Activated CD8-positive, alpha-beta T cell treated with anti-CD3 and anti-CD28 coated beads for 36 hours (primary cell): ENCODE results near the gene PRPS1L1. TPM values are rescaled to one million over a fixed set of nuclear protein-coding genes. Genes with fewer than 3 reads are reported as not detected.

Source experiments
- ATAC-seq: fragments of 200-7000 bp; cut with Tn5 transposase; one replicate; pipeline ENCODE4 v1.10.0; 2021; ENCODE audit warnings: mild to moderate bottlenecking, moderate library complexity
- CTCF ChIA-PET: fragments of 350-600 bp; sonication (Branson Sonifier 250); formaldehyde crosslinking; loops from one replicate; lab custom pipeline; 2021; ENCODE audit warnings: antibody characterized with exemption; lab: Charles Lee
- POLR2A ChIA-PET: fragments of 350-600 bp; sonication (Branson Sonifier 250); formaldehyde crosslinking; loops from one replicate; lab custom pipeline; 2021; ENCODE audit warnings: antibody characterized with exemption; lab: Charles Lee
- DNase-seq: peaks from one replicate; pipeline ENCODE4 v3.0.0-alpha.2; 2020
- H3K27ac Mint-ChIP-seq: one replicate; pipeline ENCODE4 v1.8.0; 2021; ENCODE audit warnings: mild to moderate bottlenecking, mixed read lengths
- H3K27me3 Mint-ChIP-seq: one replicate; pipeline ENCODE4 v1.8.0; 2021; ENCODE audit warnings: mixed read lengths
- H3K36me3 Mint-ChIP-seq: one replicate; pipeline ENCODE4 v1.8.0; 2021; ENCODE audit warnings: low read depth, mixed read lengths
- H3K4me1 Mint-ChIP-seq: one replicate; pipeline ENCODE4 v1.8.0; 2021; ENCODE audit warnings: low read depth, mixed read lengths
- H3K4me3 Mint-ChIP-seq: one replicate; pipeline ENCODE4 v1.8.0; 2021; ENCODE audit warnings: mild to moderate bottlenecking, moderate library complexity, mixed read lengths
- H3K9me3 Mint-ChIP-seq: one replicate; pipeline ENCODE4 v1.8.0; 2021; ENCODE audit warnings: mixed read lengths
- CTCF ChIP-seq: fragments of 200-600 bp; IDR thresholded peaks from one replicate; pipeline ENCODE4 v1.8.0; 2022; ENCODE audit warnings: antibody characterized with exemption, mild to moderate bottlenecking
- intact Hi-C: fragments of 100-400 bp; cut with micrococcal nuclease; formaldehyde crosslinking; loops from one replicate; pipeline ENCODE4 v1.10.0; 2022
- total RNA-seq, 2 experiments: library from RNA; stranded (reverse); gene quantifications; one replicate each; pipeline ENCODE4 v1.2.3, GENCODE V29; 2021

PRPS1L1 gene
- total RNA-seq, 2 experiments from 2014 or later, result not detected

GRCh38 chr7:18045171-18045570 lies 17.5 kb upstream of the PRPS1L1 start:
- H3K4me3 Mint-ChIP-seq, result no peak overlapping the region
- H3K36me3 Mint-ChIP-seq, result no peaks in the 10 kb centered on the region
- ATAC-seq (no peak), DNase-seq (no peak)
- no peak for TF ChIP-seq CTCF
- H3K27me3 Mint-ChIP-seq, result peaks cover under 1% of the 10 kb centered on the region
- CTCF ChIA-PET, result interaction anchor here (0.8 kb wide), 1 partner anchor 338 kb away, joined by 3 read pairs; no protein-coding TSS in a partner anchor
- no peaks in the 10 kb centered on the region for H3K9me3 Mint-ChIP-seq
- H3K27ac Mint-ChIP-seq, result no peak overlapping the region
- intact Hi-C loops, result no loop called here
- POLR2A ChIA-PET, result no interaction called here
- no peaks in the 10 kb centered on the region for H3K4me1 Mint-ChIP-seq

- H3K9me3 Mint-ChIP-seq, result no peaks in the 10 kb centered on the region
- H3K36me3 Mint-ChIP-seq, result no peaks in the 10 kb centered on the region
- H3K4me3 Mint-ChIP-seq, result no peak overlapping the region
- ATAC-seq, result no peak
- CTCF ChIA-PET, result no interaction called here
- no peaks in the 10 kb centered on the region for H3K27me3 Mint-ChIP-seq
- no peak for DNase-seq
- no peak for TF ChIP-seq CTCF
- no peaks in the 10 kb centered on the region for H3K4me1 Mint-ChIP-seq
- POLR2A ChIA-PET, result no interaction called here
- no peak overlapping the region for H3K27ac Mint-ChIP-seq
- intact Hi-C loops, result no loop called here
Measured at GRCh38 chr7:18041191-18041590, 13.5 kb upstream of the PRPS1L1 start.

- no peak for ATAC-seq
- Mint-ChIP-seq H3K9me3 (no peaks in the 10 kb centered on the region), H3K4me1 (no peaks in the 10 kb centered on the region), H3K36me3 (no peaks in the 10 kb centered on the region), H3K4me3 (no peak overlapping the region), H3K27me3 (peaks cover 2% of the 10 kb centered on the region), H3K27ac (no peak overlapping the region)
- POLR2A ChIA-PET, result no interaction called here
- DNase-seq, result no peak
- TF ChIP-seq CTCF, result no peak
- intact Hi-C loops, result no loop called here
- CTCF ChIA-PET, result no interaction called here
Measured at GRCh38 chr7:18040196-18040595, 12.6 kb upstream of the PRPS1L1 start.

GRCh38 chr7:18038382-18038781 lies 10.7 kb upstream of the PRPS1L1 start:
- Mint-ChIP-seq H3K27me3 (peaks cover 4% of the 10 kb centered on the region), H3K4me1 (no peaks in the 10 kb centered on the region), H3K27ac (no peak overlapping the region), H3K9me3 (no peaks in the 10 kb centered on the region), H3K4me3 (no peak overlapping the region), H3K36me3 (no peaks in the 10 kb centered on the region)
- POLR2A ChIA-PET, result no interaction called here
- CTCF ChIA-PET, result no interaction called here
- no peak for TF ChIP-seq CTCF
- ATAC-seq (no peak), DNase-seq (no peak)
- intact Hi-C loops, result no loop called here

- DNase-seq, result no peak
- Mint-ChIP-seq H3K27me3 (peaks cover 4% of the 10 kb centered on the region), H3K4me3 (no peak overlapping the region), H3K27ac (no peak overlapping the region), H3K4me1 (no peaks in the 10 kb centered on the region), H3K36me3 (no peaks in the 10 kb centered on the region), H3K9me3 (no peaks in the 10 kb centered on the region)
- no peak for ATAC-seq
- POLR2A ChIA-PET, result no interaction called here
- TF ChIP-seq CTCF, result no peak
- CTCF ChIA-PET, result no interaction called here
- intact Hi-C loops, result no loop called here
Measured at GRCh38 chr7:18037609-18038008, 10.0 kb upstream of the PRPS1L1 start.
